GM19238 (cell line): ENCODE measurements around the gene CDH23.

Experiments
- DNase-seq: peaks from one replicate; pipeline ENCODE4 v3.0.0; 2011; ENCODE audit warnings: low spot score; ENCODE audit not compliant: insufficient read length

CDH23 gene

GRCh38 chr10:71830726-71831125 is 434.0 kb downstream of the CDH23 start:
- DNase-seq: no peak

GRCh38 chr10:71831646-71832552 is 435.2 kb downstream of the CDH23 start:
- no peak for DNase-seq

GRCh38 chr10:71832967-71833366 is 436.2 kb downstream of the CDH23 start:
- no peak for DNase-seq

GRCh38 chr10:71833451-71834342 is 437.0 kb downstream of the CDH23 start:
- no peak for DNase-seq

- DNase-seq: no peak
Observed at GRCh38 chr10:71834343-71834674, 437.6 kb downstream of the CDH23 start.

GRCh38 chr10:71835671-71836595 is 439.2 kb downstream of the CDH23 start:
- peak; percentile 83 for DNase-seq

- no peak for DNase-seq
Observed at GRCh38 chr10:71836596-71836974, 439.9 kb downstream of the CDH23 start.

- no peak for DNase-seq
Observed at GRCh38 chr10:71837098-71837827, 440.5 kb downstream of the CDH23 start.

- no peak for DNase-seq
Observed at GRCh38 chr10:71838264-71839211, 441.8 kb downstream of the CDH23 start.

GRCh38 chr10:71840177-71840957 is 443.6 kb downstream of the CDH23 start:
- DNase-seq: no peak

GRCh38 chr10:71840958-71841335 is 444.2 kb downstream of the CDH23 start:
- no peak for DNase-seq

GRCh38 chr10:71842422-71842821 is 445.7 kb downstream of the CDH23 start:
- no peak for DNase-seq

GRCh38 chr10:71842856-71843686 is 446.4 kb downstream of the CDH23 start:
- DNase-seq: no peak

- DNase-seq: no peak
Observed at GRCh38 chr10:71844084-71844483, 447.4 kb downstream of the CDH23 start.

GRCh38 chr10:71844695-71845094 is 448.0 kb downstream of the CDH23 start:
- DNase-seq: no peak

- no peak for DNase-seq
Observed at GRCh38 chr10:71845410-71846405, 449.0 kb downstream of the CDH23 start.

- no peak for DNase-seq
Observed at GRCh38 chr10:71846816-71847215, 450.1 kb downstream of the CDH23 start.
